ENCODE data around the gene NSMCE1. TPM values are rescaled to one million over a fixed set of nuclear protein-coding genes. Genes with fewer than 3 reads are reported as not detected.

Gene NSMCE1
- total RNA-seq, 4 donors from 2014 or later, result 6.2 to 90.8 (median 27.2) TPM

- in situ Hi-C loops (cut with MboI; ENCODE audit: low pct_ligation_motif_present in 1 of 4, low pct_unique_long_range_greater_than_20kb in 1 of 4, low sequenced_read_pairs in 3 of 4) (loop anchor here in 1 of 4 donors (10.0 kb wide), 1 partner anchor 81 kb away; no protein-coding TSS in a partner anchor), intact Hi-C loops (cut with DNase I; ENCODE audit: low total_unique reads) (loop anchor here (5.0 to 10.0 kb wide), 2 partner anchors 49 to 74 kb away; no protein-coding TSS in a partner anchor)
- Histone ChIP-seq H3K9me3 (no peaks in the 10 kb centered on the region), H3K4me1 (peaks cover 22 to 78% (median 73%) of the 10 kb centered on the region in 4 donors), H3K27ac (peak overlapping the region; percentile 93 to 99 (median 99)), H3K27me3 (no peaks in the 10 kb centered on the region), H3K4me3 (peak overlapping the region in 3 of 4 donors; percentile 84 to 94 (median 91)), H3K36me3 (no peaks in the 10 kb centered on the region)
- 52 to 86% methylated on average over 2 to 8 of the region's 8 CpGs for WGBS, 2 donors (ENCODE audit: low coverage in 1 of 2)
- TF ChIP-seq POLR2A (IDR thresholded peaks at IDR 0.05), result no peak
- TF ChIP-seq POLR2AphosphoS5 (IDR thresholded peaks at IDR 0.05), result no peak
- TF ChIP-seq EP300 (IDR thresholded peaks at IDR 0.05; ENCODE audit: low read depth), result no peak
- no peak for TF ChIP-seq CTCF (IDR thresholded peaks at IDR 0.05)
- no peak for DNase-seq
These were observed 47.6 kb upstream of the NSMCE1 start for GRCh38 chr16:27316038-27316680.

GRCh38 chr16:27315333-27316037 is 46.9 kb upstream of the NSMCE1 start:
- Histone ChIP-seq H3K36me3 (no peaks in the 10 kb centered on the region), H3K27me3 (no peaks in the 10 kb centered on the region), H3K4me3 (peak overlapping the region; percentile 12 to 94 (median 88)), H3K27ac (peak overlapping the region; percentile 93 to 99 (median 99)), H3K9me3 (no peaks in the 10 kb centered on the region), H3K4me1 (peaks cover 19 to 72% (median 66%) of the 10 kb centered on the region in 4 donors)
- in situ Hi-C loops (cut with MboI; ENCODE audit: low pct_ligation_motif_present in 1 of 4, low pct_unique_long_range_greater_than_20kb in 1 of 4, low sequenced_read_pairs in 3 of 4) (loop anchor here in 1 of 4 donors (10.0 kb wide), 1 partner anchor 81 kb away; no protein-coding TSS in a partner anchor), intact Hi-C loops (cut with DNase I; ENCODE audit: low total_unique reads) (loop anchor here (5.0 to 10.0 kb wide), 2 partner anchors 49 to 73 kb away; no protein-coding TSS in a partner anchor)
- TF ChIP-seq EP300 (IDR thresholded peaks at IDR 0.05; ENCODE audit: low read depth), result peak; percentile 76
- TF ChIP-seq POLR2AphosphoS5 (IDR thresholded peaks at IDR 0.05), result peak; percentile 24 to 42 (median 40)
- TF ChIP-seq CTCF (IDR thresholded peaks at IDR 0.05), result no peak
- peak; percentile 60 for DNase-seq
- WGBS, 2 donors (ENCODE audit: low coverage in 1 of 2), result 25% methylated on average over 9 of the region's 9 CpGs; no CpG with 5 or more reads in 1 of the 2 donors

GRCh38 chr16:27314986-27315332 is 46.4 kb upstream of the NSMCE1 start:
- in situ Hi-C loops (cut with MboI; ENCODE audit: low pct_ligation_motif_present in 1 of 4, low pct_unique_long_range_greater_than_20kb in 1 of 4, low sequenced_read_pairs in 3 of 4), result loop anchor here in 1 of 4 donors (10.0 kb wide), 1 partner anchor 80 kb away; no protein-coding TSS in a partner anchor

More at GRCh38 chr16:27314986-27315332, 46.4 kb upstream of the NSMCE1 start:
- no peaks in the 10 kb centered on the region for H3K36me3 ChIP-seq
- H3K27me3 ChIP-seq, result no peaks in the 10 kb centered on the region
- H3K27ac ChIP-seq, result peak overlapping the region; percentile 93 to 99 (median 99)
- peak overlapping the region; percentile 12 to 94 (median 88) for H3K4me3 ChIP-seq
- no peaks in the 10 kb centered on the region for H3K9me3 ChIP-seq
- intact Hi-C loops (cut with DNase I; ENCODE audit: low total_unique reads), result loop anchor here (5.0 to 10.0 kb wide), 2 partner anchors 50 to 73 kb away; no protein-coding TSS in a partner anchor
- peaks cover 19 to 66% (median 62%) of the 10 kb centered on the region in 4 donors for H3K4me1 ChIP-seq
- no peak for DNase-seq
- WGBS, 2 donors (ENCODE audit: low coverage in 1 of 2), result 90% methylated on average over 1 of the region's 2 CpGs; no CpG with 5 or more reads in 1 of the 2 donors
- TF ChIP-seq POLR2A (IDR thresholded peaks at IDR 0.05), result no peak
- no peak for TF ChIP-seq POLR2AphosphoS5 (IDR thresholded peaks at IDR 0.05)
- no peak for TF ChIP-seq EP300 (IDR thresholded peaks at IDR 0.05; ENCODE audit: low read depth)
- TF ChIP-seq CTCF (IDR thresholded peaks at IDR 0.05), result no peak

Measured in transverse colon (tissue), 4 donors.